Type B pancreatic cell (in vitro differentiated cells): ENCODE data around the gene RTTN. TPM values are rescaled to one million over a fixed set of nuclear protein-coding genes. Genes with fewer than 3 reads are reported as not detected.
A peak's percentile ranks its signal among the peaks of the same experiment; 100 is the strongest.

Experiments
- DNase-seq: peaks from one replicate; pipeline ENCODE4 v3.0.0; 2021; ENCODE audit warnings: mixed read lengths; ENCODE audit not compliant: unreplicated experiment; ENCODE audit errors: extremely low spot score
- H3K27ac Mint-ChIP-seq: 2 replicates; pipeline ENCODE4 v1.8.0; 2021; ENCODE audit warnings: mild to moderate bottlenecking, mixed read lengths
- H3K27me3 Mint-ChIP-seq: 2 replicates; pipeline ENCODE4 v1.8.0; 2021; ENCODE audit warnings: mixed read lengths
- H3K36me3 Mint-ChIP-seq: 2 replicates; pipeline ENCODE4 v1.8.0; 2021; ENCODE audit warnings: mixed read lengths
- H3K4me1 Mint-ChIP-seq: one replicate; pipeline ENCODE4 v1.8.0; 2021; ENCODE audit warnings: mixed read lengths; ENCODE audit not compliant: unreplicated experiment
- H3K4me3 Mint-ChIP-seq: 2 replicates; pipeline ENCODE4 v1.8.0; 2021; ENCODE audit warnings: mild to moderate bottlenecking, mixed read lengths
- H3K9me3 Mint-ChIP-seq: 2 replicates; pipeline ENCODE4 v1.8.0; 2021; ENCODE audit warnings: mixed read lengths
- total RNA-seq: library from RNA; stranded (reverse); gene quantifications from 2 replicates; pipeline ENCODE4 v1.2.1, GENCODE V29; 2021; ENCODE audit warnings: low replicate concordance
- TF ChIP-seq, protein P1 (sequence below): fragments of 200-600 bp; sonication (generic); conservative IDR thresholded peaks from 2 replicates; pipeline ENCODE4 v1.5.0; 2021; ENCODE audit warnings: antibody characterized with exemption, mild to moderate bottlenecking

The RTTN gene
- total RNA-seq, 1 donor from 2014 or later = 29.3 TPM

DNA sequence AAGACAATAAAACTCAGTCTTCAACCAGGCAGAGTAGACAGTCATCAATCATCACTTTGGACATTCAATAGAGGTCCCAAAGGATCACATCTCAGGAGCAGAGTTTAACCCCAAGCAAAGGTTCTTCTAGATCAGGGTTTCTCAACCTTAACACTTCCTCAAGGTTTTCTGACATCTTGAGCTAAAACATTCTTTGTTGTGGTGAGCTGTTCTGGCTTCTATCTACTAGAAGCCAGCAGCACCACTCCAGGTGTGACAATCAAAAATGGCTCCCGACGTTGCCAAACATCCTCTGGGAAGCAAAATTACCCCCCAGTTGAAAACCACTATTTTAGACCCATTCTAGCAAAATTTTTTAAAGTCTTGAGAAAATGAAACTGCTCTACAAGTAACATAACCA is 22.0 kb downstream of the RTTN start:
- H3K9me3 Mint-ChIP-seq = peaks cover 6% of the 10 kb centered on the region
- no peak for DNase-seq
- no peak overlapping the region for H3K27ac Mint-ChIP-seq
- peaks cover 33% of the 10 kb centered on the region for H3K36me3 Mint-ChIP-seq
- H3K4me3 Mint-ChIP-seq = no peak overlapping the region
- no peaks in the 10 kb centered on the region for H3K27me3 Mint-ChIP-seq
- peaks cover 7% of the 10 kb centered on the region for H3K4me1 Mint-ChIP-seq
- TF ChIP-seq, protein P1, sequence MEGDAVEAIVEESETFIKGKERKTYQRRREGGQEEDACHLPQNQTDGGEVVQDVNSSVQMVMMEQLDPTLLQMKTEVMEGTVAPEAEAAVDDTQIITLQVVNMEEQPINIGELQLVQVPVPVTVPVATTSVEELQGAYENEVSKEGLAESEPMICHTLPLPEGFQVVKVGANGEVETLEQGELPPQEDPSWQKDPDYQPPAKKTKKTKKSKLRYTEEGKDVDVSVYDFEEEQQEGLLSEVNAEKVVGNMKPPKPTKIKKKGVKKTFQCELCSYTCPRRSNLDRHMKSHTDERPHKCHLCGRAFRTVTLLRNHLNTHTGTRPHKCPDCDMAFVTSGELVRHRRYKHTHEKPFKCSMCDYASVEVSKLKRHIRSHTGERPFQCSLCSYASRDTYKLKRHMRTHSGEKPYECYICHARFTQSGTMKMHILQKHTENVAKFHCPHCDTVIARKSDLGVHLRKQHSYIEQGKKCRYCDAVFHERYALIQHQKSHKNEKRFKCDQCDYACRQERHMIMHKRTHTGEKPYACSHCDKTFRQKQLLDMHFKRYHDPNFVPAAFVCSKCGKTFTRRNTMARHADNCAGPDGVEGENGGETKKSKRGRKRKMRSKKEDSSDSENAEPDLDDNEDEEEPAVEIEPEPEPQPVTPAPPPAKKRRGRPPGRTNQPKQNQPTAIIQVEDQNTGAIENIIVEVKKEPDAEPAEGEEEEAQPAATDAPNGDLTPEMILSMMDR = no peak

DNA sequence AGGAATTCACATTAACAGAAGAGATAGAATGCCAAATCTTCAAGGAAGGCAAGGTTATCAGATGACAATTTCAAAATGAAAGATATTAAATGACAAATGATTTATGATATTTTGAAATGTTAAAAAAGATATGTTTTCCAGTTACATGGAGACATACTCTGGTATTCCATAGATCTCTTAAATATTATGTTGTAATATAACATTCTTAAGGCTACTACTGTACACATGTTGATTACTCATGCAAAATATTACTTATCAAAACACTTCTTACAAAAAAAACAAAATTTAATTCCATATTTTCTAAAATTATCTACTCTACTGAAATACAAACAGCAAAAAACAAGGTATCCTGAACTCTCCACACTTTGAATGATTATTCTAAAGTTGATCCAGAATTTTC is 22.9 kb downstream of the RTTN start:
- Mint-ChIP-seq H3K27me3 (no peaks in the 10 kb centered on the region), H3K9me3 (peaks cover 6% of the 10 kb centered on the region), H3K4me1 (peaks cover 7% of the 10 kb centered on the region), H3K27ac (no peak overlapping the region), H3K36me3 (peaks cover 36% of the 10 kb centered on the region), H3K4me3 (no peak overlapping the region)
- no peak for DNase-seq
- TF ChIP-seq, protein P1 = no peak

DNA sequence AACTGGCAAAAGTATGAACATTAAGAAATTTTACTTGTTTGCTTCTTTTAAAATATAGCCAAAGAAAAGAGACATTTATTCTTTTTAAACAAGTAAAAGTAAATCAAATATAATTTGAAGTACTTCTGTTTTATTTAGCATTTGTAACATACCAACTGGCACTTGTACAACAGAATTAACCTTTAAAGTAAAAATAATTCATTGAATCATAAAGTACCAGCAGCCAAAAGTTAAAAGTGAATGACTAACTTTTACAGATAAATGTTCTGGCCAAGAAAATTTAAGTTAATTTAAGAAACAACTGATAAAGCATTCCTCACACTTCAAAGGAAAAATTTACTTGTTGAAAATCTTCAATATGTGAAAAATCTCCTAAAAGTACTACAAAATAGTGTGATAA is 23.8 kb downstream of the RTTN start:
- H3K4me1 Mint-ChIP-seq = peaks cover 7% of the 10 kb centered on the region
- TF ChIP-seq, protein P1 = no peak
- DNase-seq = no peak
- no peak overlapping the region for H3K4me3 Mint-ChIP-seq
- H3K27me3 Mint-ChIP-seq = no peaks in the 10 kb centered on the region
- peaks cover 6% of the 10 kb centered on the region for H3K9me3 Mint-ChIP-seq
- H3K36me3 Mint-ChIP-seq = peaks cover 33% of the 10 kb centered on the region
- no peak overlapping the region for H3K27ac Mint-ChIP-seq

DNA sequence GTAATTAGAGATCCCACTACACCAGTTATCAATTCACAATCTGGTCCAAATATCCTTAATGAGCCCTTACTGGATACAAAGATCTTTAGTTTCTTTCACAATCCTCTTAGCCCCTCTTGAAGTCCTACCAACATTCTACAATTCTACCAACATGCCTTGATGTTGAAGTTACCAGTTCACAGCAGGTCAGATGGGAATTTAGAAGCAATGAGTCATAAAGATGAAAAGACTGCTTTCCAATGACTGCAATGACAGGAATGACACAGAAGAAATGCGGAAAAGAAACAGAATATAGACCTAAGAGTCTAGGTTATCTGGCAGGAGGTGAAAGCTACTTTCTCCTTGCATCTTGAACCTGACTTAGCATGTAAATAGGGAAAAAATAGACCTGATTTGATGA is 24.5 kb downstream of the RTTN start:
- Mint-ChIP-seq H3K9me3 (no peaks in the 10 kb centered on the region), H3K27me3 (no peaks in the 10 kb centered on the region), H3K4me3 (no peak overlapping the region), H3K4me1 (peaks cover 7% of the 10 kb centered on the region), H3K36me3 (peaks cover 26% of the 10 kb centered on the region), H3K27ac (peak overlapping the region; percentile 46)
- TF ChIP-seq, protein P1 = no peak
- DNase-seq = no peak

DNA sequence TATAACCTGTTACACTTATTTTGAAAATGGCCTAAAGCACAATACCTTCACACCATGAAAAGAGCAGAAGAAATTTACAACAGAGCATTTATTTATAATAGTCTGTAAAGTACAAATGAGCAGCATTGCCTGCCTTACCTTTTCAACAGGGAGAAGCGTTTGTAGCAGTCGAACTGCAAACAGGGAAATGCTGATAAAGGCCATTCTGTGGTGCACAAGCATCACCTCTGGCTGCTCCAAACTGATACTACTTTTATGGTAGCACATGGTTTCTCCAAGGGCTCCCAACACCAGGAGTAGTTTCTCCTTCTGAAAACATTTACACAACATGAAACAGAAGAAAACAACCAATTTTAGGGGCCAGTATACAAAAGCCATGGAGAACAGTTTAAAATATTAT is 28.9 kb downstream of the RTTN start:
- Mint-ChIP-seq H3K27me3 (no peaks in the 10 kb centered on the region), H3K4me3 (no peak overlapping the region), H3K4me1 (peaks cover 7% of the 10 kb centered on the region), H3K27ac (no peak overlapping the region), H3K36me3 (peaks cover 13% of the 10 kb centered on the region), H3K9me3 (no peaks in the 10 kb centered on the region)
- TF ChIP-seq, protein P1 = no peak
- no peak for DNase-seq

DNA sequence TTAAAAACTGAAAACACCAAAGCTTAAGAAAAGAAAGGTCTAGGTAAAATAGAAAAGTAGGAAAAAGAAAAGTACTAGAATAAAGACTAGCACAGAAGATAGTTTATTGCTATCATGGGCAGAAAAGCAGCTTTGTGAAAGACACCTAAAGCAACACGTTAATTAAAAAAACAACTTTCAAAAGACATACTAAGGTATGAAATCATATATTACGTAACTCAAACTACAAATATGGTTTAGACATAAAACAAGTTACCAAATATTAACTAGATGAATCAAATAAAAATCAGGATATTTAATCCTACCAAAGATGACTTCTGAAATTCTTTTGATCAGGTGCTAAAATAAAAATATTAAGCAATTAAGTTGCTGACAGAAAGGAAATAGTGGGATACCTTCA is 30.3 kb downstream of the RTTN start:
- H3K27me3 Mint-ChIP-seq = no peaks in the 10 kb centered on the region
- H3K36me3 Mint-ChIP-seq = peaks cover 4% of the 10 kb centered on the region
- no peaks in the 10 kb centered on the region for H3K9me3 Mint-ChIP-seq
- no peak overlapping the region for H3K27ac Mint-ChIP-seq
- TF ChIP-seq, protein P1 = no peak
- DNase-seq = no peak
- no peaks in the 10 kb centered on the region for H3K4me1 Mint-ChIP-seq
- H3K4me3 Mint-ChIP-seq = no peak overlapping the region
